GM13976 (cell line): Measurements from ENCODE around the gene JAZF1.

Source experiments
- DNase-seq: peaks from one replicate; pipeline ENCODE4 v3.0.0; 2012; ENCODE audit warnings: low spot score
- CTCF ChIP-seq: IDR thresholded peaks from 2 replicates; pipeline ENCODE4 v1.5.1; 2012; ENCODE audit warnings: borderline replicate concordance, mild to moderate bottlenecking; ENCODE audit not compliant: insufficient read depth; ENCODE audit errors: extremely low read depth, missing control alignments, control extremely low read depth
- in situ Hi-C: fragments of 300-500 bp; cut with MboI; formaldehyde crosslinking; loops from one replicate; pipeline ENCODE4 v1.12.0; 2022; ENCODE audit warnings: low sequenced_read_pairs, mixed read lengths, inconsistent platforms; ENCODE audit not compliant: unreplicated experiment

The JAZF1 gene

GRCh38 chr7:27961255-27961654, 219.3 kb downstream of the JAZF1 start:
- in situ Hi-C loops: no loop called here
- no peak for DNase-seq
- TF ChIP-seq CTCF: no peak

GRCh38 chr7:27960415-27960814, 220.2 kb downstream of the JAZF1 start:
- no peak for DNase-seq
- TF ChIP-seq CTCF: no peak
- in situ Hi-C loops: no loop called here

GRCh38 chr7:27958933-27959548, 221.6 kb downstream of the JAZF1 start:
- in situ Hi-C loops: no loop called here
- no peak for DNase-seq
- TF ChIP-seq CTCF: no peak

GRCh38 chr7:27955596-27955995, 225.0 kb downstream of the JAZF1 start:
- DNase-seq: no peak
- in situ Hi-C loops: no loop called here
- no peak for TF ChIP-seq CTCF

- in situ Hi-C loops: no loop called here
- no peak for DNase-seq
- TF ChIP-seq CTCF: no peak
These were observed 225.6 kb downstream of the JAZF1 start for GRCh38 chr7:27955011-27955410.

GRCh38 chr7:27953777-27954176, 226.8 kb downstream of the JAZF1 start:
- TF ChIP-seq CTCF: no peak
- in situ Hi-C loops: no loop called here
- DNase-seq: no peak
